Lower lobe of right lung (tissue), 2 donors: ENCODE results near the gene INPP5A. TPM values are rescaled to one million over a fixed set of nuclear protein-coding genes. Genes with fewer than 3 reads are reported as not detected.
A peak's percentile ranks its signal among the peaks of the same experiment; 100 is the strongest.

Experiments used
- ATAC-seq, 2 donors: fragments of 200-7000 bp; cut with Tn5 transposase; one replicate each; pipeline ENCODE4 v1.9.1; 2020 to 2022; ENCODE audit warnings: mild to moderate bottlenecking in 2 of 2, moderate library complexity in 2 of 2
- DNase-seq: peaks from one replicate; pipeline ENCODE4 v3.0.0-alpha.2; 2020
- H3K27ac ChIP-seq: fragments of 200-600 bp; one replicate; pipeline ENCODE4 v1.8.0; 2022
- H3K27me3 ChIP-seq: fragments of 200-600 bp; one replicate; pipeline ENCODE4 v1.8.0; 2022; ENCODE audit warnings: low read depth
- H3K36me3 ChIP-seq: fragments of 200-600 bp; one replicate; pipeline ENCODE4 v1.8.0; 2022; ENCODE audit warnings: mild to moderate bottlenecking
- H3K4me1 ChIP-seq: fragments of 200-600 bp; one replicate; pipeline ENCODE4 v1.8.0; 2022
- H3K4me3 ChIP-seq: fragments of 200-600 bp; one replicate; pipeline ENCODE4 v1.8.0; 2022; ENCODE audit warnings: mild to moderate bottlenecking
- H3K9me3 ChIP-seq: fragments of 200-600 bp; one replicate; pipeline ENCODE4 v1.8.0; 2022
- intact Hi-C: fragments of 100-400 bp; cut with DNase I; formaldehyde crosslinking; loops from one replicate; pipeline ENCODE4 v1.11.0; 2022
- total RNA-seq: library from RNA; stranded (reverse); fragmentation: NEBNext Ultra II Directional; extraction: Animal tissue kit (Norgen Biotek cat#: 25700); gene quantifications from one replicate; pipeline ENCODE4 v1.2.1, GENCODE V29; 2021
- TF ChIP-seq, protein P1 (sequence below): fragments of 200-600 bp; IDR thresholded peaks from one replicate; pipeline ENCODE4 v1.8.0; 2022; ENCODE audit warnings: antibody characterized with exemption, mild to moderate bottlenecking
- donor health status: DM: no; HTN: yes; CAD: no; lungs with severe emphysema.

Gene INPP5A
- total RNA-seq, 1 donor from 2014 or later: 34.1 TPM

DNA sequence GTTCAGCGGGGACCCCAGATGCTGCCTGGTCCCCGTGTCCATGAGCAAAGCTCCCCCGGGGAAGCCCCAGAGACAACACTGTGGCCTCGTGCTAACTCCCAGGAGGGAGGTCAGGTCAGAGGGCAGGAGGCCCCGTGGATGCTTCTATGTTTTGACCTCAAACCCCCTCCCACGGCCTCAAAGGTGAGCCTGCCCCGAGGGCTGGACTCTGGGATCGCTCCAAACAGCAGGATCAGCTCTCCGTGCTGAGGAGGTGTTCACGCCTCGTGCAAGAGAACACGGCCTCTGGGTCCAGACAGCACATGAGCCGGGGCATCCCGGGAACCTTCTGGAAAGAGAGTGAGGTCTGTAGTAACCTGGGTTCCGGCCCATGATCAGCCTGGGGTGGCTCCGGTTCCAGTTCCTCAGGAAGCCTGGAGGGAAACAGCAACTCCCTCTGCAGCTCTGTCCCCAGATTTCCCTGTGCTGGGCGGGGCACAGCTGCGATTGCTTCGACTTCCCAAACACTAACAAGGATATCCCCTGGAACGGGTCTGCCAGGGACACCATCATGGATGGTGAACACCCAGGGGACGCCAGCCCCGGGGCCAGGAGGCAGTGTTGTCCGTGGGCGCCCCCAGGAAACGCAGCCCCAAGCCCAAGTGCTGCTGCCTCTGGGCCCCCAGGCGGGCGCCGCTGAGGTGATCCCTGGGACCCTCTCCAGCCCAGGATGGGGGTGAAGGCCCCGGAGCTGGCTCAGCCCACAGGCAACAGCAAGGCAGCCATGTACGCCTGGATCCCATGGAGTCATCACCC is 18.0 kb upstream of the INPP5A start:
- H3K4me3 ChIP-seq: peak overlapping the region; percentile 35
- DNase-seq (peak; percentile 55), ATAC-seq (no peak)
- intact Hi-C loops: no loop called here
- TF ChIP-seq, protein P1, sequence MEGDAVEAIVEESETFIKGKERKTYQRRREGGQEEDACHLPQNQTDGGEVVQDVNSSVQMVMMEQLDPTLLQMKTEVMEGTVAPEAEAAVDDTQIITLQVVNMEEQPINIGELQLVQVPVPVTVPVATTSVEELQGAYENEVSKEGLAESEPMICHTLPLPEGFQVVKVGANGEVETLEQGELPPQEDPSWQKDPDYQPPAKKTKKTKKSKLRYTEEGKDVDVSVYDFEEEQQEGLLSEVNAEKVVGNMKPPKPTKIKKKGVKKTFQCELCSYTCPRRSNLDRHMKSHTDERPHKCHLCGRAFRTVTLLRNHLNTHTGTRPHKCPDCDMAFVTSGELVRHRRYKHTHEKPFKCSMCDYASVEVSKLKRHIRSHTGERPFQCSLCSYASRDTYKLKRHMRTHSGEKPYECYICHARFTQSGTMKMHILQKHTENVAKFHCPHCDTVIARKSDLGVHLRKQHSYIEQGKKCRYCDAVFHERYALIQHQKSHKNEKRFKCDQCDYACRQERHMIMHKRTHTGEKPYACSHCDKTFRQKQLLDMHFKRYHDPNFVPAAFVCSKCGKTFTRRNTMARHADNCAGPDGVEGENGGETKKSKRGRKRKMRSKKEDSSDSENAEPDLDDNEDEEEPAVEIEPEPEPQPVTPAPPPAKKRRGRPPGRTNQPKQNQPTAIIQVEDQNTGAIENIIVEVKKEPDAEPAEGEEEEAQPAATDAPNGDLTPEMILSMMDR: no peak
- H3K27ac ChIP-seq: peak overlapping the region; percentile 85
- H3K27me3 ChIP-seq: no peaks in the 10 kb centered on the region
- H3K4me1 ChIP-seq: peaks cover 70% of the 10 kb centered on the region
- no peaks in the 10 kb centered on the region for H3K36me3 ChIP-seq
- no peaks in the 10 kb centered on the region for H3K9me3 ChIP-seq

- ATAC-seq (no peak), DNase-seq (peak; percentile 43)
- H3K27me3 ChIP-seq: no peaks in the 10 kb centered on the region
- peak overlapping the region; percentile 85 for H3K27ac ChIP-seq
- TF ChIP-seq, protein P1: no peak
- H3K36me3 ChIP-seq: no peaks in the 10 kb centered on the region
- no peak overlapping the region for H3K4me3 ChIP-seq
- peaks cover 64% of the 10 kb centered on the region for H3K4me1 ChIP-seq
- H3K9me3 ChIP-seq: no peaks in the 10 kb centered on the region
- intact Hi-C loops: no loop called here
These were observed 17.3 kb upstream of the INPP5A start for GRCh38 chr10:132520177-132520811.

DNA sequence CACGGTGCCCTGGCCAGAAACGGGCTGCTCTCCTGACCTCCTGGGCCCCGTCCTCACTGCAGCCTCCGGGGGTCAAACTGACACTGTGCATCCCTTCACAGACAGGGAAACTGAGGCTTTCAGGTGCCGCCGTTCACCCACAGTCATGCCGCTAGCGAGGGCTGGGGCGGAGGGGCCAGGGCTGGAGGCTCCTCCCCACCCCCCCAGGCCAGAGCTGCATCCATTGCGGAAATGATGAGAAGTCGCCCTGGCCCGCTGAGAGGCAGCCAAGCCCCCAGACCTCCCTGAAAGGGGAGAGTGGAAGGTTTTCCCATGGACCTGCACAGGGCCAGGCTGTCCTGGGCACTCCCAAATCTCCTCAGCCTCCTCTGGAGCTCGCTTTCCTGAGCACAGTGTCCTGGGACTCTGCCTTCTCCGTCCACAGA is 16.5 kb upstream of the INPP5A start:
- H3K36me3 ChIP-seq: no peaks in the 10 kb centered on the region
- H3K27me3 ChIP-seq: no peaks in the 10 kb centered on the region
- H3K4me1 ChIP-seq: peaks cover 57% of the 10 kb centered on the region
- TF ChIP-seq, protein P1: no peak
- DNase-seq: peak; percentile 36
- H3K4me3 ChIP-seq: no peak overlapping the region
- no peaks in the 10 kb centered on the region for H3K9me3 ChIP-seq
- no peak for ATAC-seq
- H3K27ac ChIP-seq: peak overlapping the region; percentile 85
- intact Hi-C loops: no loop called here

DNA sequence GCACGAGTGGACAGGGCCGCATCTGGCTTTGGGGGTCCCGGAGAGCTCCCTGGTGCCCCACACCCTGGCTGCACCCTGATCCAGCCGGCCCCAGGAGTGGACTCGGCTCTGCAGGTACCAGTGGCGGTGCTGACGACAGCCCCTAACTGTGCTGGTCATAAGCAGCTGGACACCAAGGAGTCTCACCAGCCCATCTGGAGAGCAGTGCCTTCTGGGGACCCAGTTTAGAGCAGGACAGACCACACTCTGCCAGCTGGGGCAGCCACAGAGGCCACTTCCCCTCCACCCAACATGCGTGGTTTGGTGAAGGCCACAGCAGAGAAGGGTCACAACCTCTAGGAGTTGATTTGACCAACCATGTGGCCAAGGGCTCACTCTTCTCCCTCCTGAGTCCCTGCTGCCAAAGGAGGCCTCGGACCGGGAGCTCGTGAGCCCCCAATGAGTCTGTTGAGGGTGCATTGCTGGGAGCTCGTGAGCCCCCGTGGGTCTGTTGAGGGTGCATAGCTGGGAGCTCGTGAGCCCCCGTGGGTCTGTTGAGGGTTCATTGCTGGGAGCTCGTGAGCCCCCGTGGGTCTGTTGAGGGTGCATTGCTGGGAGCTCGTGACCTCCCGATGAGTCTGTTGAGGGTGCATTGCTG is 16.0 kb upstream of the INPP5A start:
- Histone ChIP-seq H3K27me3 (peaks cover under 1% of the 10 kb centered on the region), H3K9me3 (no peaks in the 10 kb centered on the region), H3K36me3 (no peaks in the 10 kb centered on the region), H3K4me1 (peaks cover 51% of the 10 kb centered on the region), H3K4me3 (no peak overlapping the region), H3K27ac (peak overlapping the region; percentile 85)
- intact Hi-C loops: no loop called here
- peak; percentile 39 for DNase-seq
- TF ChIP-seq, protein P1: no peak
- no peak for ATAC-seq

DNA sequence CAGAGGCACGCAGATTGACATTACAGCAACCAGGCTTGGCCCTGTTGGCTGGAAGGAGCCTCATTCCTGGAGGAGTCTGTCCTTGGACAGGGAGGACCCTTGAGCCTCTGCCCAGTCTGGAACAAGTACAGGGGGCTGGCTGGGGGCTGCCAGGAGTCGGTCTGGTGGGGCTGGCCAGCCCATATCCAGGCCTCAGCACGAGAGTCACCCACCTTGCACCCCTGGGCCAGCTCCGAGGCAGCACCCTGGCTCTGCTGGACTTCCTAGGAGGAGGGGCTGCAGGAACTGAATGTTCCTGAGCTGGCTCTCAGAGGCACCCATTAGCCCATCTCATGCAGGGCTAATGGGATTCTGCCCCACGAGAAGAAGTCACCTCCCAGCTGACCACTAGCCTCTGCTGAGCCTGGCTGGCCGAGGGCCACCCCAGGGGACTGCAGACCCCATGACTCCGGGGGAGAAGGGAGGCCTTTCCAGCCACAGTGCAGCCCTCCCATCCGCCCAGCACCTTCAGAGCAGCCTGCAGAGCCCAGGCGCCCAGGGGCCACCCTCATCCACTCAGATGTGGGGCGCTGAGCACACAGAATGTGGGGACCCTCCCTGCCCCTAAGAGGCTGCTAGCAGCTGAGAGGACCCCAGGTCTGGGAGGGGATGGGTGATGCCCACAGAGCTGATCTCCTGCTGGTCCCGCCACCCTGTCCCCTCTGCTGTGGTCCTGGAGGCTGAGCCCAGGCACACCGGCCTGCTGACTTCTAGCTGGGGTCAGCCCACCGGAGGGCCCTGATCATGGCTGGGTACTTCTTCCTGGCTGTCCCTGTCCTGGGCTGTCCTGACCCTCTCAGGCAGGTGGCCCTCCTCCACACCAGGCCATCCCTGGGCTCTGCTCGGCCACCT is 14.8 kb upstream of the INPP5A start:
- DNase-seq (peak; percentile 34), ATAC-seq (no peak)
- Histone ChIP-seq H3K9me3 (no peaks in the 10 kb centered on the region), H3K4me3 (no peak overlapping the region), H3K36me3 (no peaks in the 10 kb centered on the region), H3K27me3 (peaks cover 4% of the 10 kb centered on the region), H3K27ac (no peak overlapping the region), H3K4me1 (peaks cover 40% of the 10 kb centered on the region)
- intact Hi-C loops: no loop called here
- TF ChIP-seq, protein P1: no peak
